Measurements from ENCODE around the gene MEI4.

- TF ChIP-seq, protein P1, sequence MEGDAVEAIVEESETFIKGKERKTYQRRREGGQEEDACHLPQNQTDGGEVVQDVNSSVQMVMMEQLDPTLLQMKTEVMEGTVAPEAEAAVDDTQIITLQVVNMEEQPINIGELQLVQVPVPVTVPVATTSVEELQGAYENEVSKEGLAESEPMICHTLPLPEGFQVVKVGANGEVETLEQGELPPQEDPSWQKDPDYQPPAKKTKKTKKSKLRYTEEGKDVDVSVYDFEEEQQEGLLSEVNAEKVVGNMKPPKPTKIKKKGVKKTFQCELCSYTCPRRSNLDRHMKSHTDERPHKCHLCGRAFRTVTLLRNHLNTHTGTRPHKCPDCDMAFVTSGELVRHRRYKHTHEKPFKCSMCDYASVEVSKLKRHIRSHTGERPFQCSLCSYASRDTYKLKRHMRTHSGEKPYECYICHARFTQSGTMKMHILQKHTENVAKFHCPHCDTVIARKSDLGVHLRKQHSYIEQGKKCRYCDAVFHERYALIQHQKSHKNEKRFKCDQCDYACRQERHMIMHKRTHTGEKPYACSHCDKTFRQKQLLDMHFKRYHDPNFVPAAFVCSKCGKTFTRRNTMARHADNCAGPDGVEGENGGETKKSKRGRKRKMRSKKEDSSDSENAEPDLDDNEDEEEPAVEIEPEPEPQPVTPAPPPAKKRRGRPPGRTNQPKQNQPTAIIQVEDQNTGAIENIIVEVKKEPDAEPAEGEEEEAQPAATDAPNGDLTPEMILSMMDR (IDR thresholded peaks at IDR 0.05) = no peak
- TF ChIP-seq POLR2A (IDR thresholded peaks at IDR 0.05) = no peak
- no peak for TF ChIP-seq POLR2AphosphoS5 (IDR thresholded peaks at IDR 0.05; ENCODE audit: insufficient read depth in 1 of 2, low read depth in 1 of 2)
Observed at GRCh38 chr6:77822265-77822664, 169.4 kb downstream of the MEI4 start.
